ENCODE results near the gene HMX2. TPM values are rescaled to one million over a fixed set of nuclear protein-coding genes. Genes with fewer than 3 reads are reported as not detected.

The HMX2 gene
- total RNA-seq, 1 experiment from 2014 or later, result not detected

DNA sequence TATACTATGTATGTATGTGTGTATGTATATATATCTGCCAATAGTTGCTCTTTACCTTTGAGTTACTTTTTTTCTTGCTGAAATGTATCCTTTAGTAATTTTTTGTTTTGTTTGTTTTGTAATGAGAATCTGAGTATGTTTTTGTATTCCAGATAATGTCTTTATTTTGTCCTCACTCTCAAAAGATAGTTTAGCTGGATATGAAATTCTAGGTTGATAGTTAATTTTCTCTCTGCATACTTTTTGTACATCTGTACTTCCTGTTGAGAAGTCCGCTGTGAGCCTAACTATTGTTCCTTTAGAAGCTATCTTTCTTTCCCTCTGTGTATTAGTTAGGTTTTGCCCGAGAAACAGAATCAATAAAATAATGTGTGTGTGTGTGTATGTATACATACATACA, 35.8 kb downstream of the HMX2 start:
- Histone ChIP-seq H3K27me3 (no peaks in the 10 kb centered on the region), H3K4me3 (no peak overlapping the region), H3K27ac (no peak overlapping the region), H3K4me1 (no peaks in the 10 kb centered on the region), H3K36me3 (no peaks in the 10 kb centered on the region), H3K9me3 (replicated peaks) (no peaks in the 10 kb centered on the region; the same call in 1 of the 2 replicates)
- no peak for DNase-seq

DNA sequence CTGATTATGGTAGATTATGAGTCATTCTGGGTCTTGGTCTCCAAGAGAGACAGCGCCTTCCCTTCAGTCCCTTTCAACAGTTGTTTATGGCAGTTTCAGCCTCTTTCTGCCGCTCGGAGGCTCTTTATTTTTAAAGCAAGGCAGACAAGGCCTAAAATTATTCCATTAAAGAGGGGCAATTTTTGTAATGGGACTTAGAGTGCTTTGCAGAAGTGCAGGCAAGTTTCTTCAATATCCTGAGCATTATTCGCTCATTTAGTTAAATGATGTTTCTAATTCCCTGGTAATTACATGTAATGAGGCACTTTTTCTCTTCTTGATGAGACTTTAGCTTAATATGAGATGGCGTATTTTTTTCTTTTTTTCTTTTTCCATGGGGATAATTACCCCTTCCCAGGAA, 39.8 kb downstream of the HMX2 start:
- DNase-seq, result no peak
- H3K4me3 ChIP-seq, result no peak overlapping the region
- H3K36me3 ChIP-seq, result no peaks in the 10 kb centered on the region
- no peaks in the 10 kb centered on the region for H3K27me3 ChIP-seq
- H3K9me3 ChIP-seq (replicated peaks), result no peaks in the 10 kb centered on the region; the same call in 1 of the 2 replicates
- H3K4me1 ChIP-seq, result no peaks in the 10 kb centered on the region
- H3K27ac ChIP-seq, result no peak overlapping the region

DNA sequence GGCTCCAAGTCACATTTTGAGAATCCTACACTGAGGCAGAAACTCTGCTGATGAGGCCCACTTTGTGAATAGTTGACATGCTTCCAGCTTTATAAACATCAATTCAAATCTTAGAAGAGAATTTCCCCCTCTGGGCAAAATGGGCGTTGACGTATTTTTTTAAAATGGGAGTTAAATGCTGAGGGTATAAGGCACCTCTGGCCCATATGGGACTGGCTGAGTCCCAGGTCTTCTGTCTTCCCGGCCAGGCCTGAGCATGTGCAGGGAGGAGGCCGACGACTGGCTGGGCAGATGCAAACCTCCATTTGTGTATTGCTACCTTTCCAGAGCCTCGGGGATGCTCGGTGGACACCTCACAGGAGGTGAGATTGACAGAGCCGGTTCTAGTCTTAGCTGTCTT, 44.0 kb downstream of the HMX2 start:
- no peaks in the 10 kb centered on the region for H3K27me3 ChIP-seq
- H3K27ac ChIP-seq, result no peak overlapping the region
- DNase-seq, result no peak
- H3K4me1 ChIP-seq, result no peaks in the 10 kb centered on the region
- no peaks in the 10 kb centered on the region for H3K9me3 ChIP-seq (replicated peaks)
- no peaks in the 10 kb centered on the region for H3K36me3 ChIP-seq
- no peak overlapping the region for H3K4me3 ChIP-seq

DNA sequence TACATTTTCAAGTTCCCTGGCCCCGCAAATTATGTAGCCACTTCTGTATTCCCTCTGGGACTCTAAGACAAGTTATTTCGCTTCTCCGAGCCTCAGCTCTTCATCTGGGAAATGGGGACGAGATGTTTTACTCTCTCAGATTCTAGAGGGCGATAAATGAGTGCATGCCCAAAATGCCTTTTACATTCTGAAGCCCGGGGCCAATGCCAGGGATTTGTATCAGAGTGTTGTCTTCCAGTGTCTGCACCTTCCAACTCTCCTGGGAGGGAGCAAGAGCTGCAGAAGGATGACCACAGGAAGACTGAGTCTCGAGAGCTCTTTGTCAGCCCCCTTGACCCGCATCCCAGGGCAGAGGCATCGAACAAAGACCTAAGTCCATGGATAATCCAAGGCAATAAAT, 46.1 kb downstream of the HMX2 start:
- H3K4me3 ChIP-seq, result no peak overlapping the region
- no peaks in the 10 kb centered on the region for H3K36me3 ChIP-seq
- H3K27ac ChIP-seq, result no peak overlapping the region
- no peaks in the 10 kb centered on the region for H3K9me3 ChIP-seq (replicated peaks)
- no peaks in the 10 kb centered on the region for H3K4me1 ChIP-seq
- DNase-seq, result no peak
- H3K27me3 ChIP-seq, result no peaks in the 10 kb centered on the region

Other genes with a start within 250 kb of the HMX2 start
- not detected in 2 replicates for gene FAM24A, start 237.5 kb upstream of the HMX2 start, total RNA-seq (2014; rRNA removed; shearing (Covaris generic))
- 12.0 and 14.1 TPM in 2 replicates for gene C10orf88, start 193.9 kb upstream of the HMX2 start, total RNA-seq (2014; rRNA removed; shearing (Covaris generic))
- 6.8 and 7.9 TPM in 2 replicates for gene PSTK, start 167.7 kb upstream of the HMX2 start, total RNA-seq (2014; rRNA removed; shearing (Covaris generic))
- gene IKZF5, start 139.3 kb upstream of the HMX2 start, total RNA-seq (2014; rRNA removed; shearing (Covaris generic)), result 7.8 and 9.3 TPM in 2 replicates
- gene ACADSB, start 139.1 kb upstream of the HMX2 start, total RNA-seq (2014; rRNA removed; shearing (Covaris generic)), result 8.0 and 9.6 TPM in 2 replicates
- 0.12 and 0.23 TPM in 2 replicates for gene HMX3, start 12.2 kb upstream of the HMX2 start, total RNA-seq (2014; rRNA removed; shearing (Covaris generic))
- 211 and 218 TPM in 2 replicates for gene BUB3, start 6.3 kb downstream of the HMX2 start, total RNA-seq (2014; rRNA removed; shearing (Covaris generic))

Data from SJCRH30 (cell line).